ENCODE data around the gene ELF5.
A peak's percentile ranks its signal among the peaks of the same experiment; 100 is the strongest.

ELF5 gene

DNA sequence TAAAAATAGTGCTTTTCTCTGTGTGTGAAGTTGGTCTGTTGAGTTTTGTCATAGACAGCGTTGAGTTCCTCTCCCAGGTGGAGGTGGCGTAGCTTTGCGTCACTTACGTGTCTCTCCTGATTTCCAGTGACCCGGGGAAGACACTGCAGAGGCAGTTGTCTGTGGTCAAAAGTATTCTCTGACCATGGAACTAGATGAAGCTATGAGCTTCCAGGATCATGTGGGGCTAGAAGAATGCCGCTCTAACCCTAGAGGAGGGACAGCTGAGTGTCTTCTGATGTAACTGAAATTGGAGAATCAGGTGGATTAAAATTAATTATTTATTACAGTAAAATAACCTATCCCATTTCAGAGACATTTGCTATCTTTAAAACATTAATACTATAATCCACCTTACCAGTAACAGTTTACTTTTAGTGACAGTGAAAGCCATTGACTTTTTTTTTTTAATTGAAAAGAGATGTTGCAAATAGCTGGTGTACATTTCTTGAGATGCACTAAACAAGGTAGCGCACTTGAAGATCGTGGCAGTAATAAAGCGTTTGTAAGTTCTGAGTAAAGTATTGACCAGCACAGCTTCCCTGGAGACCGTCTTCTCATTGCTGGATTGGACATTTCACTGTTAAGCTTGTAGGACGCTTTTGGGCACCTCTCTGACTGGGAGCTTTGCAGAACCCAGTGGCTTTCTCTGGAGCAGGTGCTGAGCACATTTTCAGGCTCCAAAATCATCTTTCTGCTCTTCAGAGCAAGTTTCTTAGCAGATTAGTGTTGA, 65.2 kb downstream of the ELF5 start:
- DNase-seq: no peak

DNA sequence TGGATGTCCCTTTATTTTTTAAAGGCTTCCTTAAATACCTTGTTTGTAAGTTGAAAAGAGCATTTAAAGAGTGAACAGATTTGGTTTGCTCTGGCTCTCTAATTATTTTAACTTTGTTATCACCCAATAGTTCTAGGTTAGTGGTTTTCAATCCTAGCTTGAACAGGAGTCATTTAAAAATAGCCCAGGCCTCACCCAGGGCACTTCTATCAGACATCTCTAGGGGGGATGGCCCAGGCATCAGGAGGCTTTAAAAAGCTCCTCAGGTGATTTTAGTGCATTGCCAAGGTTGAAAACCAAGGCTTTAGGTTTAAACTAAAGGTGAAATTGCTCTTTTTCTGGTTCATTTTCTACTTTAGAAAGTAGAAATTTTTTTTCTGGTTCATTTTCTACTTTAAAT, 66.5 kb downstream of the ELF5 start:
- DNase-seq: no peak

DNA sequence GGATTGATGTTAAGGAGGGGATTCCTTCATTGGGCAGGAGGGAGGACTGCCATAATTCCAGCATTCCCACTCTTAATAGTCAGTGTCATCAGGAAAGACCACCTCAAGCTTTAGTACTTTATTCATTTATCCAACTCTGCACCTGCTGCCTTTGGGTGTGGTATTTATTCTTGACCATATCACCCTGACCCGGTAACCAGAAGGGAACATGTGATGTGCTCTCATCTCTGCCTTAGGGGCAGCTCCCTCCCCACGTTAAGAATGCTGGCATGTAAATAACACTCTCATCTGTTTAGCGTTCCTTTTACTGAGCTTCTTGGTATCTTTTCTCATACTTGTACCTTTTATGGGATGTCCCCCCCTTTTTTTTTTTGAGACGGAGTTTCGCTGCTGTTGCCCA, 67.2 kb downstream of the ELF5 start:
- no peak for DNase-seq

DNA sequence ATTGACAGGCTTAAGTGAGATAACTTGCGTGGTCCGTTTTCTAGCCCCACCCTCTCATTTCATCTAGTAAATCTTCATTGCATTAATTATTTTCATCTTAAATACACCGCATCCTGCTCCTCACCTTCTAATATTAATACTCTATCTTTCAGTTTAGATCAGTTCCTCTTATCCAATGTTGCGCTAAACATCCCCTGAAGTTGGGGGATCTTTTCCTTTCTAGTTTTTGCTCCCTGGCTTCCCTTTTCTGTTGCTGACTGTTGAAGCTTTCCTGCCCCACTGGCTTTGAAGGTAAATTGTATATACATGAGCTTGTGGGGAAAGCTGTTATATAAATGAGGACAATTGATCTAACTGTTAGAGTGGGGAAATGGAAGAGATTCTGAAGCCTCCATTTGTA, 67.6 kb downstream of the ELF5 start:
- no peak for DNase-seq

DNA sequence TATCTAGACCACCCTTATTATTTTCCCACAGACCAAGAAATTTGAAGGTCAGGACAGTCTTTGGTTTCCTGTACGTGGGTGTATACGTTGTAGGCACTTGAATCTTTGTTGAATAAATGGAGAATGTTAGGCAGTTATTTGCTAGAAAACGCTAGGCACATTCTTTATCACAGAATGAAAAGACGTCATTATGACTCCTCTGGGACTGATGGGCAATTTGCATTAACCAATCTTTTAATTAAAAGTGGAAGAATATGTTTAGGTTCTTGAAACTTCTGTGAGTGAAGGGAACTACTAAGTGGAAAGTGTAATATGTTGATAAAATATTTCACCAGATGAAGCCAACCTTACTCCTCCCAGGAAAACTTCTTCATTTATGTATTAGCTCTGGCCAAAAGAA, 69.2 kb downstream of the ELF5 start:
- no peak for DNase-seq

DNA sequence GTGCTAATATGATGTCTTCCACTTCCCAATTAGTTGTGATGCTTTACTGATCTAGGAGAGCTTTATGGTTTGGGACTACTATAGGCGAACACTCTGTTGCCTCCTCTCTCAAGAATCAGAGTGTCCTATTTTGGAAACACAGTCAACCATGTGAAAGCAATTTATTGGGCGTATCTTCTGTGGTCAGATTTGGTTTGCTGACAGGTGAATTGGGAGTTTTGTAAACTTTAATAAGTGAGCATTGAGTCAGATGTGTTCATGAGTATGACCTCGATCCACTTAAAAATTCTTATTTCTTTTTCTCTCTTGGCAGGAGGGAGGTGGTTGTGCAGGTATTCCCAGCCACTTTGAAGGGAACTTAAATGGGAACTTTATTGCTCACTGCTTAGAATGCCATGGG, 70.5 kb downstream of the ELF5 start:
- DNase-seq: no peak

DNA sequence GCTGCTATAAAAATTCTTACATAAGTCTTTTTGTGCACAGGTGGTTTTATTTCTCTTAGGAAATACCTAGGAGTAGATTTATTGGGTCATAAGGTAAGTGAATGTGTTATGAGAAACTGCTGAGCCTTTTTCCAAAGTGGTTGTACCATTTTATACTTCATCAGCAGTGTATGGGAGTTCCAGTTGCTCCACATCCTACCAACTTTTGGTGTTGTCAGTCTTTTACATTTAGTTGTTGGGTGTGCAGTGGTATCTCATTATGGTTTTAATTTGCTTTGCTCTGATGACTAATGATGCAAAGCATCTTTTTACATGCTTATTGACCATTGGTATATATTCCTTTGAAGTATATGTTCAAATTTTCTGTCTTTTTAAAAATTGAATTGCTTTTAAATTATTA, 71.8 kb downstream of the ELF5 start:
- DNase-seq: no peak

DNA sequence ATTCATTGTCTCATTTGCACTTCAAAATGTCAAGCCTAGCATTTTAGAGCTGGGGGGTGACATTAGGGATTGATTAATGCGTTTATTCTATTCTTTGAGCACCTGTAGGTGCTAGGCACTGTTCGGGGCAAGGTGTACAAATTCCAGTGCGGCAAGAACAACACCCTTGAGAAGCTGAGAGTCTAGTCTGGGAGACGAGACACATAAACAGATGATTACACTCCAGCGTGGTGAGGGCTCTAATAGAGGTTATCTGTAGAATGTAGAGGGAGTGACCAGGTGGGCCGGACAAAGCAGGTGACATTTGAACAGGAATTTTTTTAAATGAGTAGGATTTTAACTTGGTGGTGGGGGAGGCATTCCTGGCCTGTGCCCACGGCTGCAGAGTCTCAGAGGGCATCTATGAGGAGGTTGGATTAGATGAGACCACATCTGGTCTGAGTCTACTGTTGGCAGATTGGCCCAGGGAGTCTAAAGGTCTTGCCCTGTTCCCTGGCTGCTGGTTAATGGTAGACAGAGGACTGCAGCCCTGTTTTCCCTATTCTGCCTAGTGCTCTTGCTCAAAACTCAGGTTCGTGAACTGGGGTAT, 73.9 kb downstream of the ELF5 start:
- DNase-seq: no peak

DNA sequence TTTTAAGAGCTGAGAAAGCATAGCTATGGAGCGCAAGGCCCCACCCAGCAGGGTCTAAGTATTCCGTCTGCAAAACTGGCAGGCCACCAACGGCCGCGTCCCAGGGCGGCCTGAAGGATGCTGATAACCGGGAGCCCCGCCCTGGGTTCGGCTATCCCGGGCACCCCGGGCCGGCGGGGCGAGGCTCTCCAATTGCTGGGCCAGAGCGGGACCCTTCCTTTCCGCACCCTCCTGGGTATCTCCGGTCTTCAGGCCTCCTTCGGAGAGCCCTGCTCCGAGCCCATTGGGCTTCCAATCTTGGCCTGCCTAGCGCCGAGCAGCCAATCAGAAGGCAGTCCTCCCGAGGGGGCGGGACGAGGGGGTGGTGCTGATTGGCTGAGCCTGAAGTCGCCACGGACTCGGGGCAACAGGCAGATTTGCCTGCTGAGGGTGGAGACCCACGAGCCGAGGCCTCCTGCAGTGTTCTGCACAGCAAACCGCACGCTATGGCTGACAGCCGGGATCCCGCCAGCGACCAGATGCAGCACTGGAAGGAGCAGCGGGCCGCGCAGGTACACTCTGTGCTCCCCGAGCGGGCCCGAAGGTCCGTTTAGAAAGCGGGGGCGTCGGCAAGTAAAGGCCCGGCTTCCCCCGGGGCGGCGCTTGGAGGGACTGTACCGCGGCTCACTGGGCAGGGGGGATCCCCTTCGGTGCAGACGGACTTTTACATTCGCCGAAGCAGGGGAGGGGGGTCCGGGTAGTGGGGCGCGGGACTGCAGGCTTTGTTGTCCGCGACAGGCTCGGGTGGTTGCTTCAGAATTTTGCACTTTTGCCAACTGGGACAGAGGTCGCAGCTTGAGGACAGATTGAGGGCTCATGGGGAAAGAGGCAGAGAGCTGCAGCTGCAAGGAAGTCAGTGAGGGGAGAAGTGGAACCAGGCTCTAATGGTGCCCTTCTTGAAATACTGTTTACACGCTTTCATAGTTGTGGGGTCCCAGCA, 74.8 kb downstream of the ELF5 start, which contains the start of gene CAT:
Gene CAT (plus strand): TSS at position 406 of the 979 bp plus-strand sequence. CDS start 80 bp downstream, at position 486.
- DNase-seq: peak; percentile 91

DNA sequence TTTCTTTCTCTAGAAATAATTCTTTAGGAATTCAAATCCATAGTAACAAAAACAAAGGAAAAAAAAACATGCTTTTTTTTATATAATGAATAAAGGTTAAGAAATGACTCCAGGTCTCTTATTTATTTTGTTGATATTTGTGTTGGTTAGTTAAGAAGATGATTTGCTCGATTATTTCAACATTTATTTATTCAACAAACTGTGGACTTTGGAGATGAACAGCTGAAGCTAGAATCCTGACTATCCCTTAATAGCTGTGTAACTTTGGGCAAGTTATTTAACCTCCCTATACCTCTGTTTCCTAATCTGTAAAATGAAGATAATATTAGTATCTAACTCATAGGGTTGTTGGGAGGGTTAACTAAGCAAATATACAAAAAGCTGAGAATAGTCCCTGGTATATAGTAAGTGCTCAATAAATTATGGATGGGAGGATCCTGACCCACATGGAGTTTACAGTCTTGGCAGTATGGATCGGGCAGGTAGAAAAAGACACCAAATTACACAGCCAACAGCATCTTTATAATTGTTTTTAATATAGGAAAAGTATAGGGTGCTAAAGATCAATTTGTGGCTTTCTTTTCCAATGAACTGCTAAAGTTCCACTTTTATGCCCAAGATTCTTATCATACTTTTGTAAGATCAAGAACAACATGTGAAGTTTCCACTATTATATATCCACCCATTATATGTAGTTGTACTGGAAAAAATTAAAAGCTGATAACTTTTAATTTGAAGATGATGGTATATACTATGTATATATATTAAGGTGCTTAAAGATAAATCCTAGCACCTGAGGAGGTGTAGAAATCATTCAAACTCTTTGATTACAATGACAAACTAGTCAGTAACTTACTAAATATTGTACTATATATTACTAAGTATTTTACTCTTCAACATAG, 76.1 kb downstream of the ELF5 start:
- DNase-seq: no peak

DNA sequence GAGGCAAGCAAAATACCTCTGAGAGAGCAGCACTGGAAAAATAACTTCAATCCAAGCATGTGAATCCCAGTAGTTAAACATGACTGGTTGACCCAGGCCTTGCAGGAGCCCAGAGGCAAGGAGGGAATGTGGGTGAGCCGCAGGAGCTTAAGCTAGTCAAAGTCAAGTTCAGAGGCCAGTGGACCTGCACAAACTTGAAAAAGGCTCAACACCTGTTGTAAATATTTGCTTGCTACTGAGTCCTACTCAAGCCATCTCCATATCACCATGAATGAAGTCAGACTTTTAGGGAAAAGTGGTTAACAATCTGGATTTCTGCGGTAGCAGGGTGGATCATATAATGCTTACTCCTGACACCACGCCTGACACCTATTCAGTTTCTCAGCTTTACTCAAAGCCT, 79.7 kb downstream of the ELF5 start:
- no peak for DNase-seq

DNA sequence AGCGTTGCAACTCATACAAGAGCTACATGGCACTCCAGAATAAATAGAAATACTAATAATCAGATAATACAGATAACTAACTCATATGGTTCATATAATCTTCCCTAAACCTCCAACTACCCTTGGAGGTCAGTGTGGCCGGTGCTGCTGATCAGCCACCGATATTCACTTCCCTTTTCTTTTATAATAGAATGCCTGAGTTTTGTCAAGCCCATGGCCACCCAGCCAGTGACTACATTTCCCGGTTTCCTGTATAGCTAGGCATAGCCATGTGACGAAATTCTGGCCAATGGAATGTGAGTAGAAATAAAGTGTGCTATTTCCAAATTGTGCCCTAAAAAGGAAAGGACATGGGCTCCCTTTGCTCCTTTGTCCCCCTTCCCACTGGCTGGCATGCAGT, 80.8 kb downstream of the ELF5 start:
- DNase-seq: no peak

DNA sequence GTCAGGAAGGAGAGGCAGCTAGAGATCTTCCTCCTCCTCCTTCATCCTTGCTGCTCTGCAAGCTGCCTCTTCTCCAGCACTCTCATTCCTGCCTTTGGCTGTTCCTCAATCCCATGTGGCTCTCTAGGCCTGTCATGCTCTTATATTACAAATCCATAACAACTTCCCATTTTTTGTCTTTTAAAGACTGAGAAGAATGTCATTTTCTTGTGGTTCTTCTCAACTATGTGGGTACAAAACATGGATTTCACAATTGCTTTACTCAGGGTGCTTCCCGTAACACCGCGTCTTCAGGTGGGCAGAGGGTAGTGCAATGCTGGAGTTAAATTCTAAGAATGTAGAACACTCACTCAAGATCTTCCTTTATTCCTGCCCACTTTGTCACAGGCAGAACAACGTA, 81.6 kb downstream of the ELF5 start:
- no peak for DNase-seq
